ENCODE measurements around the gene MATR3.

MATR3 gene

DNA sequence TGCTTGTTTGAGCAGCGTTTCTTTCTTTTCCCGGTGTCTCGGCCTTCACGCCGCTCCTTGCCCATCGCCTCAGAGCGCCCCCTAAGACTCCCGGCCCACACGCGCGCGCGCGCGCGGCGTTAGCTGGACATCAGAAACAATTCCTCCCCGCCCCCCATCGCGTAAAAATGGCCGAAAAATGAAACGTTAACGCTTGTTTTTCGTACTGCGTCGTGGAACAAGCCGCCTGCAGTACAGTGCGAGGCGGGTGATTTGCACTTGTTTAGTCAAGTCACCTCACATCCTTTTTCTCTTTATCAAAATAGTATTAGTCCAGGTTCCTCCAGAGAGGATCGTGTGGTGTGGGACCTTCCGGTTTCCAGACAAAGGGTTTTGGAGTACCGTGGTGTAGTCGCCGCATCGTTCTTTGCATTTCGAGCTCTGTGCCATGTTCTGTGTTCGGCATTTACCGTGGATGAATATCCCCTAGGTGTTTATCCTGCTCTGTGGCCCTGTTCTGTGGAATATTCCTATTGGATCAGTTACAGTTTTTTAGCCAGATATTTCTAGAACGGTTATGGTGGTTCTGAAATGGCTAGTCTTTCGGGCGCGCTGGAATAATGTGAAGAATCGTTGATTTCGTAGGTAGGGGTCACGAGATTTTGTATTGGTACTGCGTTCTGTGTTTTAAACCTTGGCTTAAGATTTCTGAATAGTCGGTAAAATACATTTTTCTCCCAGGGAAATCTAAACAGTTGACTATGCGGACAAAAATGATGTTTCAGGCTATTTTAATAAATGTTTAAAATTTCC lies 1.0 kb downstream of the MATR3 start:
- DNase-seq (ENCODE audit: low spot score) = peak; percentile 80
- TF ChIP-seq, protein P1, sequence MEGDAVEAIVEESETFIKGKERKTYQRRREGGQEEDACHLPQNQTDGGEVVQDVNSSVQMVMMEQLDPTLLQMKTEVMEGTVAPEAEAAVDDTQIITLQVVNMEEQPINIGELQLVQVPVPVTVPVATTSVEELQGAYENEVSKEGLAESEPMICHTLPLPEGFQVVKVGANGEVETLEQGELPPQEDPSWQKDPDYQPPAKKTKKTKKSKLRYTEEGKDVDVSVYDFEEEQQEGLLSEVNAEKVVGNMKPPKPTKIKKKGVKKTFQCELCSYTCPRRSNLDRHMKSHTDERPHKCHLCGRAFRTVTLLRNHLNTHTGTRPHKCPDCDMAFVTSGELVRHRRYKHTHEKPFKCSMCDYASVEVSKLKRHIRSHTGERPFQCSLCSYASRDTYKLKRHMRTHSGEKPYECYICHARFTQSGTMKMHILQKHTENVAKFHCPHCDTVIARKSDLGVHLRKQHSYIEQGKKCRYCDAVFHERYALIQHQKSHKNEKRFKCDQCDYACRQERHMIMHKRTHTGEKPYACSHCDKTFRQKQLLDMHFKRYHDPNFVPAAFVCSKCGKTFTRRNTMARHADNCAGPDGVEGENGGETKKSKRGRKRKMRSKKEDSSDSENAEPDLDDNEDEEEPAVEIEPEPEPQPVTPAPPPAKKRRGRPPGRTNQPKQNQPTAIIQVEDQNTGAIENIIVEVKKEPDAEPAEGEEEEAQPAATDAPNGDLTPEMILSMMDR (IDR thresholded peaks at IDR 0.05) = no peak
- H3K4me3 ChIP-seq = peak overlapping the region; percentile 88
- peak overlapping the region; percentile 99 to 100 for H3K27ac ChIP-seq

DNA sequence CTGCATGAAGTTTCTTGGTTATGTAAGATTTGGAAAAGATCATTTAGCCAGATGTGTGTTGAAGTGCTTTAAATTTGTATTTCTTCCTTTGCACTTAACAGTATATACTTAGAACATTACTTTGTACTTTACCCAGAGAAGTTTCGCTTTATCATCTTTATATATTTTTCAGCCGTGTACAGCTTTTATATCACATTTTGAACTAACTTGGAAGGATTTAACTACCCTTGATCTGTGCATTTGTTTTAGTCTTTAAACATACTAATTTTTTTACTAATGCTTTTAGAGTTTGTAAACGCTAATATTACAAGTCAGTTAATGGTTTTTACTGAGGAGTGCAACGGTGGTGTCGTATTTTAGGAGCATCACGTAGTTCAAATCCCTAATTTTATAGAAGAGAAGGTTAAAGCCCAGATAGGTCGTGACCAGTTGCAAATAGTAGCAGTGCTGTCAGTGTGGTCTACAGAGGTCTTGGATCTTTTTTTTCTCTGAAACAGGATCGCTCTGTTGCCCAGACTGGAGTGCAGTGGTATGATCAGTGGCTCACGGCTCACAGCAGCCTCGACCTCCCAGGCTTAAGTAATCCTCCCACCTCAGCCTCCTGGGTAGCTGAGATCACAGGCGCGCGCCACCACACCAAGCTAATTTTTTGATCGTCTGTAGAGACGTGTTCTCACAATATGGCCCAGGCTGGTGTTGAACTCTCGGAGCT lies 2.0 kb downstream of the MATR3 start:
- H3K27ac ChIP-seq = peak overlapping the region; percentile 99 to 100
- H3K4me3 ChIP-seq = peak overlapping the region; percentile 88
- no peak for DNase-seq (ENCODE audit: low spot score)
- TF ChIP-seq, protein P1 (IDR thresholded peaks at IDR 0.05) = no peak

DNA sequence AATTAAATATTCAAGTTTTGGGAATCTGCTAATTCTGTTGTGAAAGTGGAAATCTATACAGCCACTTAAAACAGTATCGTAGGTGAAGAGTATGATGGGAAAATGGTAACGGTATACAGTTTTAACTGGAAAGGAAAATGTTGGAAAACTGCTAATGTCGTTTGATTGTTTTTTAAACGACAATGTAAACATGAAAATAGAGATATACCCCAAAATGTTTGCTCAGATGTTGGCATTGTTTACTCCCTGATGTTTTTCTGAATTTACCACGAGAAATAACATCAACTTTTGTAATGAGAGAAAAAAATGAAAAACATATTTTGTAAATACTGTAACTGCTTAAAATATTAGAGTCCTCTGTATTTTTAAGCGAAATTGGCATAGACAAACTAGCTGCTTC lies 2.7 kb downstream of the MATR3 start:
- H3K4me3 ChIP-seq = peak overlapping the region; percentile 31
- DNase-seq (ENCODE audit: low spot score) = no peak
- TF ChIP-seq, protein P1 (IDR thresholded peaks at IDR 0.05) = no peak
- peak overlapping the region in 1 of 2 donors; percentile 100 for H3K27ac ChIP-seq

DNA sequence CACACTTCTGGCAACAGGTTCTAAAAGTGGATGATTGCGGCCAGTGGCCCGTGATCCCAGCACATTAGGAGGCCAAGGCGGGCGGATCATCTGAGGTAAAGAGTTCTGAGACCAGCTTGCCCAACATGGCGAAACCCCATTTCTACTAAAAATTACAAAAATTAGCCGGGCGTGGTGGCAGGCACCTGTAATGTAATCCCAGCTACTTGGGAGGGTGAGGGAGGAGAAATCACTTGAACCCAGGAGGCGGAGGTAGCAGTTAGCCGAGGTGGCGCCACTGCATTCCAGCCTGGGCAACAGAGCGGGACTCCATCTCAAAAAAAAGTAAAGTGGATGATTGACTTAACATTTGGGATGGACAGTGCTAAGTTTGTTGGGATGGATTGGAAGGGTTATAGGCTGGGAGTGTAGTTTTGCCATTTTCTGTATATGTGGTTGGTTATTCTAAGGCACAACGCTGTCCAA lies 3.4 kb downstream of the MATR3 start:
- TF ChIP-seq, protein P1 (IDR thresholded peaks at IDR 0.05) = no peak
- H3K27ac ChIP-seq = peak overlapping the region; percentile 7 to 28
- no peak for DNase-seq (ENCODE audit: low spot score)
- H3K4me3 ChIP-seq = peak overlapping the region; percentile 31

DNA sequence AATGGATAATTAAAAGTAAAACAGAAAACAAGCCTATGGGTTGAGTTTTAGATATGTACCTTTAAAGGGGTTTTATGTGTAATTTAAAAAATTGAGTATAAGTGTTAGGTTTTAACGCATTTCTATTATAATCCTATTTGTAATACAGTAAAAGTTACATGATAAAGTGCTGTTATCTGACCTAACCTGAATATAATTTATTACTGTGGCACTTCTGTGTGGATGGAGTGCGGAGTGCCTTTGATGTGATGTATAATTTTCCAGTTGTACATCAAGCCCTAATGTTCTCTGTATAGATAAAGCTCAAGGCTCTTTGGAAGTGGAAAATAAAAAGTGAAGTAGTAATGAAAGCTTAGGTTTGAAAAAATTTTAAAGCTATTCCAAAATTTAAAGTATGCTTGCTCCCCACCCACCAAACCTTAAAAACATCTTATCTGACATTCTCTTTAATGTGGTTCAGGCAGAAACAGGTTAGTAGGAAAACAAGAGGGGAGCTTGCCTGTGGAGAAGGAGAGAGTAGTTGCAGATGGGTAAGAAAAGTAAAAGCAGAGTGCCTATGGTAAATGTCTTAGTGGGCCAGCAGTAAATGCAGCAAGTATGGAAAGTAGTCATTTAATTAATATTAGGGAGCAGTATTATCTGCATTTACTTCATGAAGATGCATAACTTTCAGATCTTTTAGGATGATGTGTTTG lies 4.0 kb downstream of the MATR3 start:
- Histone ChIP-seq H3K27ac (peak overlapping the region in 1 of 2 donors; percentile 49), H3K4me3 (peak overlapping the region; percentile 37)
- no peak for DNase-seq (ENCODE audit: low spot score)
- TF ChIP-seq, protein P1 (IDR thresholded peaks at IDR 0.05) = no peak

DNA sequence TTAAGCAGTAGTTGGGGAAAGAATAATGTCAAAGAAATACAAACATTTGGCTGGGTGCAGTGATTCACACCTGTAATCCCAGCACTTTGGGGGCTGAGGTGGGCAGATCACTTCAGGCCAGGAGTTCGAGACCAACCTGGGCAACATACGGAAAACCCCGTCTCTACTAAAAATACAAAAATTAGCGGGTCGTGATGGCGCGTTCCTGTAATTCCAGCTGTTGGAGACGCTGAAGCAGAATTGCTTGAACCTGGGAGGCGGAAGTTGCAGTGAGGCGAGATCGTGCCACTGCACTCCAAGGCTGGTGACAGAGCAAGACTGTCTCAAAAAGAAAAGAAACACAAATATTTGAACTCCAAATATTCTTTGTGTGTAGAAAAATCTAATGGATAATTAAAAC lies 4.7 kb downstream of the MATR3 start:
- TF ChIP-seq, protein P1 (IDR thresholded peaks at IDR 0.05) = no peak
- H3K27ac ChIP-seq = peak overlapping the region in 1 of 2 donors; percentile 49
- peak overlapping the region; percentile 37 for H3K4me3 ChIP-seq

More for the DNA sequence above, 4.7 kb downstream of the MATR3 start:
- DNase-seq (ENCODE audit: low spot score) = no peak

Measured in coronary artery (tissue), 2 donors.